GM12874 (cell line): ENCODE measurements around the gene IL11.

Source experiments
- CTCF ChIP-seq: IDR thresholded peaks from 2 replicates; pipeline ENCODE4 v1.5.1; 2011; ENCODE audit warnings: low read depth, mild to moderate bottlenecking, control low read depth, low read length, moderate library complexity; ENCODE audit not compliant: insufficient read depth

IL11 gene

DNA sequence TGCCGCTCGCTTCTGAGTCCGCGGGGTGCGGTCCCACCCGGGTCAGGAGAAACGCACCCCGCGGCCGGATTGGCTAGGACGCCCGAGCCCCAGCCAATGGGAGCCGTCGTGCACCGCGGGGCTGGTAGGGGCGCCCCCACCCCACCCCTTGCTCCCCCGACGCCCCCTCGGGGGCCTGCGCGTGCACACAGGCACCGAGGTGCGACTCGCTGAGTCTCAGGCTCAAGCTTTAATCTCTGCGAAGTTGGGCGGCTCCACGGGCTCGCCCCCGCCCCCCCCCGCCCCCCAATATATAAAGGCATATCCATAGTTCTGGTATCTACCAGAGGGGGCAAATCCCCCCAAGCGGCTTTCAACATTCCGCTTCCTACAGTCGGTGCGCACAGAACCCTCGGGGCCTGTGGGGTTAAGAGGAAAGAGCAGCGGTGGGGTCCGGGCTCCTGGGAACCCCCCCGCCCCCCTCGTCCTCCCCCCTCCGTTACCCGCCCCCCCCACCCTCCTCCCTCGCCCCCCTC is 15.5 kb downstream of the IL11 start, which contains the start of gene COX6B2:
Gene COX6B2 (minus strand): TSS at position 22 of the 515 bp plus-strand sequence. CDS start 198 bp downstream, outside the sequence.
- TF ChIP-seq CTCF, result no peak

DNA sequence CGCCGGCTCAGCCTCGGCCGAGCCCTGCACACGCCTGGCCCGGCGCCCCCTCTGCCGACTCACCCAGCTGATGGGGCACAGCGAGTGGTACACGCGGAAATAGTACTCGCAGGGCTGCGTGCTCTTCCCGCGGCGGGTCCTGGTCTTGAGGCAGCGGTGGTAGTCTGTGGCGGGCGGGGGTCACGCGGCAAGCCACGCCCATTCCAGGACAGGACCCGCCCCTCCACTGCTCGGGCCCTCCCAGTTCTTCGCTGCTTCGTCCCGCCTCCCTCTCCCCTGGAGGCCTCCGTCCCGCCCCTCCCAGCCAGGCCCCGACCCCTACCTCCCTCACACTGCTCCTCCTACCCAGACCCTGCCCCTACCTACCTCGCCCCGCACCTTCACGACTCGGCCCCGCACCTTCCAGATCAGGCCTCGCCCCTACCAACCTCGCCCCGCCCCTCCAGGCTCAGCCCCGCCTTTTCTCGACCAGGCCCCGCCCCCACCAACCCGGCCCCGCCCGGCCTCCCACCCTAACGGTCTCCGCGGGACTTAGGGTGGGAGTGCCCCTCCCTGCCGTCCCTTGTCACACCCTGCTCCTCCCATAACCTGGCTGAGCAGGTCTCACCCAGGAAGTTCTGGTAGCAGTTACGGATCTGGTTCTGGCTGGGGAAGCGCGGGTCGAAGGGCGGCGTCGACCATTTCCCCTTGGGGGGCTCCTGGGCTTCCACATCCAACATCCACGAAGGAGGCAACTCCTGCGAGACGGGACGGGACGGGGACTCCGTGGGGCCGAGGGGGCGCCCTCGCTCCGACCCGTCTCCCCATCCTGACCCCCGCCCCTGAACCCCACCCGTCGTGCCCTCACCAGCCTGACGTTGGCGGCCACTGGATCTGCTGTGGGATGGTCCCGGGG is 16.2 kb downstream of the IL11 start:
- no peak for TF ChIP-seq CTCF

- no peak for TF ChIP-seq CTCF
Observed at GRCh38 chr19:55353356-55353802, 16.9 kb downstream of the IL11 start.

GRCh38 chr19:55352549-55353145 is 17.6 kb downstream of the IL11 start:
- TF ChIP-seq CTCF, result no peak

GRCh38 chr19:55352040-55352439 is 18.2 kb downstream of the IL11 start:
- TF ChIP-seq CTCF, result no peak

DNA sequence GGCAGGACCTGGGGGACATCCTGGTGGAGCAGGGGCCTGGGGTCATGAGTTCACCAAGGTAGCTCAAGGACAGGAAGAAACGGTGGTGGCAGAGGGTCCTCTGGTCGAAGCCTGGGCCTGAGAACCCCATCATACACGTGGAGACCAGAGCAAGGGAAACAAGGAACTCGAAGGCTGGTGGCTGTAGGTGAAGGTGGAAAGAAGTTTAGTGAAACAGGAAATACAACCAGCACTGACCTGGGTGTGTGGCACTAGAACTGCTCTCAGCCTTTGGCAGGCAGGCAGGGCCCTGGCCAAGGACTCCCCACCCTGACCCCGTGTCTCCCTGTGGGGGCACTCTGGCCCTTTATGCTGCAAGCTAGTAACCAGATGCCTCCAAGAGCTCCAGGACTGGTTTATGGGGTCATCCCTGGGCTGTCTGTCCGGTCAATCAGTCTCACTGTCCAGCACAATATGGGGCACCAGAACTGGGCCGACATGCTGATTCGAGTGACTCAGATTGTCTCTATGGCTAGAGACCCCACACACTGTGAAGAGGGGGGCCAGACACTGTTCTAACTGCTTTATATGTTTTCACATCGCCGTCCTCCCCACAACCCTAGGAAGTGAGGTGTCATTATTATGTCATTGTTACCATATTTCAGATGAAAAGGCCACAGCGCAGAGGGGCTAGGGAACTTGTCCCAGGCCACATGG is 19.5 kb downstream of the IL11 start:
- no peak for TF ChIP-seq CTCF
